ENCODE data around the gene ABCC11. TPM values are rescaled to one million over a fixed set of nuclear protein-coding genes. Genes with fewer than 3 reads are reported as not detected.

The ABCC11 gene
- total RNA-seq, 4 donors from 2014 or later, result 0.24 to 1.2 (median 0.58) TPM

GRCh38 chr16:48284772-48285409, 37.6 kb upstream of the ABCC11 start:
- TF ChIP-seq CTCF (IDR thresholded peaks at IDR 0.05), result no peak
- ATAC-seq (ENCODE audit: low FRiP score) (no peak), DNase-seq (ENCODE audit: low spot score) (no peak)

GRCh38 chr16:48282636-48283263, 35.4 kb upstream of the ABCC11 start:
- DNase-seq (ENCODE audit: low spot score) (no peak), ATAC-seq (ENCODE audit: low FRiP score) (no peak)
- no peak for TF ChIP-seq CTCF (IDR thresholded peaks at IDR 0.05)

GRCh38 chr16:48280546-48280945, 33.2 kb upstream of the ABCC11 start:
- no peak for DNase-seq (ENCODE audit: low spot score)
- ATAC-seq (ENCODE audit: low FRiP score), result no peak
- no peak for TF ChIP-seq CTCF (IDR thresholded peaks at IDR 0.05)

GRCh38 chr16:48279199-48279598, 31.9 kb upstream of the ABCC11 start:
- ATAC-seq (ENCODE audit: low FRiP score) (no peak), DNase-seq (ENCODE audit: low spot score) (no peak)
- no peak for TF ChIP-seq CTCF (IDR thresholded peaks at IDR 0.05)

GRCh38 chr16:48277158-48277557, 29.8 kb upstream of the ABCC11 start:
- DNase-seq (ENCODE audit: low spot score) (no peak), ATAC-seq (ENCODE audit: low FRiP score) (no peak)
- TF ChIP-seq CTCF (IDR thresholded peaks at IDR 0.05), result no peak

- DNase-seq (ENCODE audit: low spot score), result no peak
- ATAC-seq (ENCODE audit: low FRiP score), result no peak
- TF ChIP-seq CTCF (IDR thresholded peaks at IDR 0.05), result no peak
Observed at GRCh38 chr16:48276102-48276501, 28.8 kb upstream of the ABCC11 start.

- ATAC-seq (ENCODE audit: low FRiP score), result no peak
Observed at GRCh38 chr16:48274476-48274875, 27.1 kb upstream of the ABCC11 start.

More at GRCh38 chr16:48274476-48274875, 27.1 kb upstream of the ABCC11 start:
- TF ChIP-seq CTCF (IDR thresholded peaks at IDR 0.05), result no peak
- no peak for DNase-seq (ENCODE audit: low spot score)

Measured in omental fat pad (tissue), 4 donors.